Inflammatory macrophage (primary cell): ENCODE measurements around the gene FAM47E.

Experiments used
- DNase-seq, 2 donors: peaks; one replicate each; pipeline ENCODE4 v3.0.0-alpha.2; 2020 to 2022

The FAM47E gene

DNA sequence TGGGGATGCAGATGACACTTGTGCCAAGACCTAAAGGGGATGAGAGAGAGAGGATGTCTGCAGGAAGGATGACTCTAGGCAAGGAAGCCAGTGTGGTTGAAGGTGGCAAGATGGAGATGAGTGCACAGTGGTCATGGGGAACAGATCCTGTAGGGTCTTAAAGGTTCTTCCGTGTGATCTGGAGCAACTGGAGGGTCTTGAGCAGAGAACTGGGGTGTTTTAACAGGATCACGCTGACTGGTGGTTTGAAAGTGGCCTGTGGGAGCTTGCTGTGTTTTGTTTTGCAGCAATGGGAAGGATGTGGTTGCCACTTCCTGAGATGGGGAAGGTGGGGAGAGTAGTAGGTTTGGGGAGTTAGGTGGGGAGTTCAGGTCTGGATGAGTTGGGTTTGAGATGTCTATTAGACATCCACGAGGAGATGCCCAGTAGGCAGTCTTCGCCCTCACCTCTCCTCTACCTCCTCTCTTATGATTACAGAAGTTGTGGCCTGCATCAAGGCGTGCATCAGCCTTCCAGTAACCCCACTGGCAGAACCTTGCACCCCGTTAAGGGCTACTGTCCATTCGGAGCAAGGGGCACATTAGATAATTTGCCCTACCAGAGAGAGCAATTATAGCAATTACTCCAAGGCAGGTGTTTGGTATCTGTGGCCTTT, 53.6 kb downstream of the FAM47E start:
- no peak for DNase-seq

DNA sequence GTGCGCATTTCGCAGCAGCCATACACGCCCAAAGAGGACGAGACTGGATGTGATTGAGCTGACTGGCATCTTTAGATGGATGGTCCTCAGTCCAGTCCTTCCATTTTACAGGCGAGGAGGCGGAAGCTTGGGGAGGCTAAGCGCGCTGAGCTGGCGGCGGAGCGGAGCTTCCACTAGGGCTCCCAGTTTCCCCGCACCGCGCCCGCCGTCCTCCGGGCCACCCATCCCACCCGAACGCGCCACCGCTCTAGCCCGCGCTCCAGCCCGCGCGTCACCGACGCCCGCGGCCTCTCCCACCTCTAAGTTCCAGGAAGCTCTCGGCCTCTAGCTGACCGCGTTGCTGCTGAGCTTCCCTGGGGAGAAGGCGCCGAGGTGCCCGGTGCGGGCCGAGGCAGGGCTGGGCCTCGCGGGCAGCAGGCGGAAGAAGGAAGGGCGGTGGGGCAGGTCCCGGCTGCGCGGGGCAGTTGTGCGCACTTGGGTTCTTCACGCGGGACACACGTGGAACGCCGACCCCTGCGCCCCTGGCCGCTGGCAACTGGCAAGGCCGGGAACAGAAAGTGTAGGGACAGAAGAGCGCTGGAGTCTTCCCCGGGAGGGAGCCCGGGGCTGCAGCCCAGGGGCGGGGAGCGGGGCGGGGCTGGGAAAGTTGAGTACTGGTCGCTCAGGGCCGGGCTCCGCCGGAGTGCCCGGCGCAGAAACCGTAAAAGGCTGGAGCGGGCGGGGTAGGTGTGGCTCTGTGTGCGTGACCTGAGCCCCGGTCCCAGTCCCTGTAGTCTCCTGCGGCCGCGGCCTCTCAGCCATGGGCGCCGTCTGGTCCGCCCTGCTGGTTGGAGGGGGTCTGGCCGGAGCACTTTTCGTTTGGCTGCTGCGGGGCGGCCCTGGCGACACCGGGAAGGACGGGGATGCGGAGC, 54.7 kb downstream of the FAM47E start, which contains the start of gene STBD1:
STBD1 (plus strand) TSS at position 763 of the 911 bp plus-strand sequence; CDS start at position 800, 37 bp downstream.
- DNase-seq, result peak; percentile 51 to 68

DNA sequence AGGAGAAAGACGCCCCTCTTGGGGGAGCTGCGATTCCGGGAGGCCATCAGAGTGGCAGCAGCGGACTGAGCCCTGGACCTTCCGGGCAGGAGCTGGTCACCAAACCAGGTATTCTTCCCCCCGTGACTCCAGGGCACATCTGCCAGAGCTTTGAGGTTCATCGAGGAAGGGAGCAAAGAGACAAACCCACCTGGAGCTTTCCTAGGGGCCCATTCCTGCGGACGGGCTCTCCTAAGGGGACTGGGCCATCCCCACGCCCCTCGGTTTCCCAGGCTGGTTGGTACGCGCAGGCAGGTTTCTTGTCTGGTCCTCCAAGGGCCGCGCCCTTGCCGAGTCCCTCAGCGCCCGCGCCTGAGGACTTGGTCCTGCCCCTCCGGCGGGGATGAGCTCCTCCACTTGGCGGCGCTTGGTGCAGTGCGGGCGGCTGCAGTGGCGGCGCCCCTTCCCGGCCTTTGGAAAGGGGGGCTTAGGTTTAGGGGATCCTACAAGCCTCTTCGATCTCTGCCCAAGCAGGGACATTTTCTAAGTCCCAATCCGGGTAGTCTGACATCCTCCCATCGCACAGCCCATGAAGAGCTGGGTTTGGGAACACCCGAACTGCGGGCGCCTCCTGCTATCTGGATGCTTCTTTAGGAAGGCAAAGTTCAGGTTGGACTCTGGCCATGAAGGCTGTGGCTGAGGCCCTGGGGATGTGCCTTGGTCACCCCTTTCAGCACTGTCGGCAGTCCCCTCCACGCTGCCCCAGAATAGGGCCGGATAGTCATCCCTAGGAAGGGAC, 55.5 kb downstream of the FAM47E start:
- peak; percentile 18 to 55 for DNase-seq

DNA sequence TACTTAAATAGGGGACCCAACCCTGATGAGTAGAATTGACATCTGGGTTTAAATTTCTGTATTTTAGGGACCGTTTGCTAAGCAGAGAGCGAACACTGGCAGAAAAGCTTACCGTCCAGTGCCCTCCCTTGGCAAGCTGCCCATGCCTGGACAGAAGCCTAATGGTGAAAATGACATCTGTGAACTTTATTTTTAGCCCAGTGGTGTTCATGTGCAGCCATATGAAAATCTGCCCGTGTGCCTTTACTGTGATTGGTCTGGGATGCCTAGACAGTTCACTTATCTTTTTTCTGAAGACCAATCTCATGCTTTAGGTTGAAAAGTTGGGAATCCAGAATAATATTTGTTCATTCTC, 56.1 kb downstream of the FAM47E start:
- DNase-seq, result no peak

DNA sequence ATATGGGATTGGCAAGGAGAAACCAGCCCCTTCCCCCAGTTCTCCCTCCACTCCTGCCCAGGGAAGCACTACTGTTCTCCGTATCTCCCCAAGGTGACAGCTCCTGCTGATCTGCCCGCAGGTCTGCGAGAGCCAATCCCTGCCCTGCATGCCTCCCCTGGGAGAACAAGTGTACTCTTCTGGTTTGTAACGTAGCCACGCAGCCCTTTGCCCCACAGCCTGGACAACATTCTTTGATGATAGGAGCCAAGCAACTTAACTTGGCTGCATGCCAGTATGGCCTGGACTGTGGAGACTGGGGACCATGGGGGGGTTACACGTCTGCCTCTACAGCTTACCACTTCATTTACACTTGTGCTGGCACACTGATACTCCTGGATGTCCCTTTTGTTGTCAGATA, 57.0 kb downstream of the FAM47E start:
- no peak for DNase-seq

DNA sequence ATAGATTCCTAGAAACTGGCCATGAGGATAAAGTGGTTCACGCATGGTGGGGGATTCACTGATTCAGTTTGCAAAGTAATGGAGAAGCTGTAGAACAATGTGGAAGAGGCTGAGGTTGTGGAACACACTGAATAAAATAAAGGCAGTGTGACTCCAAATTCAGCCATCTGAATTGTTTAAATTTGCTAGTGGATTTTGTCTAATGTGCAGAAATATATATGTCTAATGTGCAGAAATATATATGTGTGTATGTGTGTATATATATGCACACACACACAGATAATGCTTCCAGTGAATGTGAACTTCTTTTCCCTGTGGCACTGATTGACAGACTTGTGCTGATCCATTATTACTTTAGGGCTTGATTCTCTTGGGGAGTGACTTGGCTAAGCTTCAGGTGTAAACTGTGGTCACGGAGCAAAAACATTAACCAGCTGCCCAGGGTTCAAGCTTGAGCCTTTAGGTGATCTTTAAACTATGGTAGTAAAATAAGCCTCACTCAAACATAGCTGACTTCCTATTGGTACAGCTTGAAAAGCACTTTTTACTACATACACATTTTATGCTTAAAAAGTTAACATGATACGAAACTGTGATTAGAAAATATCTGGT, 58.5 kb downstream of the FAM47E start:
- no peak for DNase-seq

DNA sequence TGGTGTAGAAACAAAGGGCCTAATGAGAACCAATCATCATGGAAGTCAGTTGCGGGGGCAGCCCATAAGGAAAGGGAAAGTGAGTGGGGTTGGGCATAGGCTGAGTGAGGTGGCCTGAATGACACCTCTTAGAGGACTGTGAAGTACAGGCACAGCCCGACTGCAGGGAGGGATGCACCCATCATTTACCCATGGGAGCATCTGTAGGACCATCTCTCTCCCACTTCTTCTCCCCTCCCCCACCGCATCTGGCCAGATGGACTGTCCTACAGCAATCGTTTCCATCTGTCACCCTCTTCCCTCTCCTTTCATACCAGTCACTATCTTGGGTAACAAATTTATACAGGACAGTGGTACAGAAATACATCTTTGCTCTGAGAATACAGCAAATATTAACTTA, 59.2 kb downstream of the FAM47E start:
- DNase-seq, result no peak

DNA sequence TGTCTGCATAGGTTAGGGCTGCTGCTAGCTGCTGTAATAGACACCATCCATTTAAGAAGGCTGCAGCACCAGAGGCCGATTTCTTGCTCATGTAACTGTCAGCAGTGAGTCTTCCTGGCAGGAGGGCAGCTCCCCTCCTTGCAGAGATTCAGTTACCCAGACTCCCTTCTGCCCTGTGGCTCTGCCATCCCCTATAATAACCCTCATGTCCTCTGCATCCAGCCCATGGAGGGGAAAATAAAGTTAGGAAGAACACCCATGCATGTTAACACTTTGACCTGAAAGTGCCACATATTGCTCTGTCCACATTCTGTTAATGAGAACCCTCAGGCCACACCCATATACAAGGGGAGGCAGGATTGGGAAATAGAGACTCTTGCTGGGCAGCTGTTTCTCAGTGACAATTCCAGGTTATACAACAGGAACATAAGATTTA, 60.4 kb downstream of the FAM47E start:
- DNase-seq, result peak in 1 of 2 donors; percentile 32

DNA sequence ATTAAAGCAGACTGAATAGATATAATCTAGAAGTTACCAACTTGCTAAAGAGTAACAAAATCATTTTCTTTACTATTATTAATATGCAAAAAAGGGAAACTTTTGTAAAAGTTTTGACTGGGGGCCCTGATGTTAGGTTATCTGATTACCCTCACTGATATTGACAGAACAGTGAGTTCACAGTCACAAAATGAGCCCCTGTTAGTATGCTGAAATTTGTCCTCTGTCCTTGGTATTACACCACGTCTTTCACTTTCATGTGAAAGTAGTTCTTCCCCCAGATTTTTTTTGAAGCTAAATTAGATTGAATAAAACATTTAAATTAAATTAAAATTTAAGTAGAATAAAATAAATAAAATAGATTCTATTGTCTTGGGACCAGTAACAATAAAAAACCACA, 60.9 kb downstream of the FAM47E start:
- no peak for DNase-seq

DNA sequence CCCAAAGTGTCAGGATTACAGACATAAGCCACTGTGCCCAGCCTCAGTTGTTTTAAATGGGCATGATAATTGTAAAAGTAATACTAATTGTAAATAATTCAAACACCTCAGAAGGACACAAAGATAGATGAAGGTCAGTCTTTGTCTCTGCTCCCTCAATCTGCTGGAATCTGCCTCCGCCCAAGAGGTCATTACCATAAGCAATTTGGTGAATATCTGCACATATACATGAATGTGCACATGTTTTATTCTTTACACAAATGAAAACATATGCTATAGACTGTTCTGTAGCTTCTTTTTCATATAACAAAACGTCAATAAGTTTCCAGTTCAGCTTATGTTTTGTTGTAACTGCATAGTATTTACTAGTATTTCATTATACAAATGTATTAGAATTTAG, 62.0 kb downstream of the FAM47E start:
- no peak for DNase-seq

DNA sequence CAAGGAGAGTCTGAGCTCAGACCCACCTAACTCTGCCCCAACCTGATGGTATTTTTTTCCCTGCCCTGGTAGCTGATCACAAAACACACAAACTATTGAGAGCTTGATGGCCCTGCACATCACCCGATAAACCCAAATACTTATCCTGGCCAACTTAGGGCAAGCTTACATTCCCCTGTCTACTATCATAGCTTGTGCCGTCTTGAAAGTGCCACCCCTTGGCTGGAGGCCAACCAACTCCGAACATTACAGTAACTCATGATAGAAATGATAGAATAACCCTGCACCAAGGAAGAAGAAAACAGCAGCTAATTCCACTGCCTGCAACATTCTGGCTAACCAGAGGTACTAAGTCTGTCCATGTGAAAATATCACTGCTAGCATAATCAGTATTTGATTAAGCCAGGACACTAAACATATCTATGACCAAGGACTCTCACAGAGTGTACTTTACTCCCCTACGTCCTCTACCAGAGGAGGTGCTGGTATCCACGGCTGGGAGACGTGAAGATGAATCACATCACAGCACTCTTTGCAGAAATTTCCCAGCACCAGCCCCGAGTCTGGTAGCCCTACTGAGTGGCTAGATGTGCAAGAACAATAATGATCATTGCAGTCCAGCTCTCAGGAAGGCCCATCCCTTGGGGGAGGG, 63.9 kb downstream of the FAM47E start:
- DNase-seq, result no peak

DNA sequence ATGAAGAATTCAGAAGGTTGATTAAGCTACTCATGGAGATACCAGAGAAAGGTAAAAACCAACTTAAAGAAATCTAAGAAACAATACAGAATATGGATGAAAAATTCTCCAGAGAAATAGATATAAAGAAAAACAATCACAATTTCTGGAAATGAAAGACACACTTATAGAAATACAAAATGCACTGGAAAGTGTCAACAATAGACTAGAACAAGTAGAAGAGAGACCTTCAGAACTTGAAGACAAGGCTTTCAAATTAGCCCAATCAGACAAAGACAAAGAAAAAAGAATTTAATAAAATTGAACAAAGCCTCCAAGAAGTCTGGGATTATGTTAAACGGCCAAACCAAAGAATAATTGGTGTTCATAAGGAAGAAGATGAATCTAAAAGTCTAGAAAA, 64.6 kb downstream of the FAM47E start:
- DNase-seq, result no peak

DNA sequence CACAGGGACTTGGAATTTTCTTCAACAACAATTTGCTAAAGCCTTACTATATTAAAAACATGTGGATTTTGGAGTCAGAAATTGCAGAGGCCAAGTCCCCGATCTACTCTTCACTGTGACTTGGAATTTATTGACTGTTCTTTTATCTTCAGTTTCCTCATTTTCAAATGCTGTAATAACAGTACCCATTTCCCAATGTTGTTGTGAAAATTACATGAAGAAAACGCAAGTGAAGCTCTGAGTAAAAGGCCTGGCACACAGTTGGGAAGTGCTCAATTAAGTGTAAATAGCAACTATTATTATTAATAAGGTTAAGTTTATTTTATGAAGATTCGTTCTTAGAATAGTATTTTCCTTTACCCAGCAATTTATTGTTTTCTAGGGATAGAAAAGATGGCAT, 70.7 kb downstream of the FAM47E start:
- peak; percentile 7 to 70 for DNase-seq

DNA sequence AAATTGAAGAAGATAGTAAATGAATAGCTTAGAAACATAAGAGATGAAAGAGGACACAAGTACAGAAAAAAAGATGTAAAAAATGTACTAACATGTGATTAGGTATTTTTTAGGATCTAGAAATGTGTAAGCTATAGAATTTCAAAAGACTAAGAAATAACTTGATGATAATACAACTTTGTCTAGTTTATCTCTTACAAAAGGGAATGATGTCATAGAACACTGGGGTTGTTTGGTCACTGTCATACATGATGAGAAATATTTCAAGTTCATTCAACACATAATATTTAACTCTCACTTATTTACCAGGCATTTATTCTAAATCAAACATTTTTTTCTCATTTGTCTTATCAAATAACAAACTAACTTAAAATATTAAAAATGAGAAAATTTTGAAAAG, 73.6 kb downstream of the FAM47E start:
- DNase-seq, result no peak

DNA sequence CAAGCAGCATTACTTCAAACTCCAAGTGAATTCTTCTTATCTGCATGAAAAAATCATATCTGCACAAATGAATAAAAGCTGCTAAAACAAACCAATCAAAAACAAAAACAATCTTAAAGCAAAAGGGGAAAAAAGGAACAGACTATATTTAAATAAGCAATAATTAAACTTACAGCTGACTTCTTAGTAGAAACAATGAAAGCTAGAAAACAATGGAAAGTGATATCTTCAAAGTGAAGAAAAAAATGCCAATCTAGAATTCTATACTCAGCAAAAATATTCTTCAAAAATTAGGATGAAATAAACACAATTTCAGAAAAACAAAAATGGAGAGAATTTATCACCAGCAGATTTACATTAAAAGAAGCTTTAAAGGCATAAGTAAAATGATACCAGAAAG, 75.0 kb downstream of the FAM47E start:
- DNase-seq, result no peak
